Type B pancreatic cell (in vitro differentiated cells): ENCODE results near the gene AP1S3. TPM values are rescaled to one million over a fixed set of nuclear protein-coding genes. Genes with fewer than 3 reads are reported as not detected.
A peak's percentile ranks its signal among the peaks of the same experiment; 100 is the strongest.
"Not testable (repeated sequence)": the region's sequence is repeated elsewhere in the genome, so short reads cannot be mapped to it uniquely, and the experiment has no call there.

Source experiments
- DNase-seq: peaks from one replicate; pipeline ENCODE4 v3.0.0; 2021; ENCODE audit warnings: mixed read lengths; ENCODE audit not compliant: unreplicated experiment; ENCODE audit errors: extremely low spot score
- H3K27ac Mint-ChIP-seq: 2 replicates; pipeline ENCODE4 v1.8.0; 2021; ENCODE audit warnings: mild to moderate bottlenecking, mixed read lengths
- H3K27me3 Mint-ChIP-seq: 2 replicates; pipeline ENCODE4 v1.8.0; 2021; ENCODE audit warnings: mixed read lengths
- H3K36me3 Mint-ChIP-seq: 2 replicates; pipeline ENCODE4 v1.8.0; 2021; ENCODE audit warnings: mixed read lengths
- H3K4me1 Mint-ChIP-seq: one replicate; pipeline ENCODE4 v1.8.0; 2021; ENCODE audit warnings: mixed read lengths; ENCODE audit not compliant: unreplicated experiment
- H3K4me3 Mint-ChIP-seq: 2 replicates; pipeline ENCODE4 v1.8.0; 2021; ENCODE audit warnings: mild to moderate bottlenecking, mixed read lengths
- H3K9me3 Mint-ChIP-seq: 2 replicates; pipeline ENCODE4 v1.8.0; 2021; ENCODE audit warnings: mixed read lengths
- CTCF ChIP-seq: fragments of 200-600 bp; sonication (generic); conservative IDR thresholded peaks from 2 replicates; pipeline ENCODE4 v1.5.0; 2021; ENCODE audit warnings: antibody characterized with exemption, mild to moderate bottlenecking
- total RNA-seq: library from RNA; stranded (reverse); gene quantifications from 2 replicates; pipeline ENCODE4 v1.2.1, GENCODE V29; 2021; ENCODE audit warnings: low replicate concordance

AP1S3 gene
- total RNA-seq, 1 donor from 2014 or later = 7.8 TPM

GRCh38 chr2:223765221-223765785, 72.1 kb downstream of the AP1S3 start:
- H3K27ac Mint-ChIP-seq = no peak overlapping the region
- peaks cover 9% of the 10 kb centered on the region for H3K36me3 Mint-ChIP-seq
- no peaks in the 10 kb centered on the region for H3K27me3 Mint-ChIP-seq
- H3K4me3 Mint-ChIP-seq = no peak overlapping the region
- DNase-seq = no peak
- peaks cover 13% of the 10 kb centered on the region for H3K4me1 Mint-ChIP-seq
- TF ChIP-seq CTCF = no peak
- H3K9me3 Mint-ChIP-seq = peaks cover 5% of the 10 kb centered on the region

- Mint-ChIP-seq H3K4me1 (peaks cover 15% of the 10 kb centered on the region), H3K36me3 (peaks cover 9% of the 10 kb centered on the region), H3K27me3 (no peaks in the 10 kb centered on the region), H3K27ac (no peak overlapping the region), H3K9me3 (peaks cover 5% of the 10 kb centered on the region), H3K4me3 (no peak overlapping the region)
- TF ChIP-seq CTCF = no peak
- no peak for DNase-seq
These were observed 72.6 kb downstream of the AP1S3 start for GRCh38 chr2:223764796-223765195.

GRCh38 chr2:223762853-223763252, 74.5 kb downstream of the AP1S3 start:
- peaks cover 8% of the 10 kb centered on the region for H3K36me3 Mint-ChIP-seq
- no peak for TF ChIP-seq CTCF
- peaks cover 5% of the 10 kb centered on the region for H3K9me3 Mint-ChIP-seq
- H3K27ac Mint-ChIP-seq = no peak overlapping the region
- H3K4me1 Mint-ChIP-seq = peaks cover 18% of the 10 kb centered on the region
- H3K27me3 Mint-ChIP-seq = no peaks in the 10 kb centered on the region
- H3K4me3 Mint-ChIP-seq = no peak overlapping the region
- DNase-seq = no peak

- not testable (repeated sequence) for H3K36me3 Mint-ChIP-seq, H3K4me3 Mint-ChIP-seq, H3K9me3 Mint-ChIP-seq, DNase-seq, H3K27me3 Mint-ChIP-seq, H3K27ac Mint-ChIP-seq
- H3K4me1 Mint-ChIP-seq = peaks cover 18% of the 10 kb centered on the region
These were observed 75.6 kb downstream of the AP1S3 start for GRCh38 chr2:223761746-223762145.

GRCh38 chr2:223760838-223761502, 76.4 kb downstream of the AP1S3 start:
- Mint-ChIP-seq H3K4me1 (peaks cover 16% of the 10 kb centered on the region), H3K27me3 (no peaks in the 10 kb centered on the region), H3K9me3 (no peaks in the 10 kb centered on the region), H3K27ac (no peak overlapping the region), H3K4me3 (no peak overlapping the region), H3K36me3 (no peaks in the 10 kb centered on the region)
- DNase-seq = no peak
- TF ChIP-seq CTCF = peak; percentile 36

GRCh38 chr2:223759569-223760430, 77.6 kb downstream of the AP1S3 start:
- Mint-ChIP-seq H3K4me3 (peak overlapping the region; percentile 35), H3K27ac (peak overlapping the region; percentile 92), H3K4me1 (peaks cover 11% of the 10 kb centered on the region), H3K9me3 (no peaks in the 10 kb centered on the region), H3K27me3 (no peaks in the 10 kb centered on the region), H3K36me3 (no peaks in the 10 kb centered on the region)
- TF ChIP-seq CTCF = no peak
- DNase-seq = no peak
